Measurements from ENCODE around the gene KCNH6. TPM values are rescaled to one million over a fixed set of nuclear protein-coding genes. Genes with fewer than 3 reads are reported as not detected.

KCNH6 gene
- total RNA-seq, 1 experiment from 2014 or later = 1.6 TPM

- no peak overlapping the region for H2AK5ac ChIP-seq (ENCODE audit: insufficient read length, low read length)
- Mint-ChIP-seq H3K4me3 (no peak overlapping the region), H3K36me3 (ENCODE audit: insufficient read depth in 1 of 3, low read depth in 3 of 3) (no peaks in the 10 kb centered on the region), H3K4me1 (peaks cover 6% of the 10 kb centered on the region in 2 experiments; a peak in 3 of 4 replicates), H3K27me3 (ENCODE audit: low read depth) (no peaks in the 10 kb centered on the region; the same call in 1 of the 2 replicates), H3K27ac (no peak overlapping the region), H3K9me3 (no peaks in the 10 kb centered on the region)
- H3K4me2 ChIP-seq (ENCODE audit: insufficient read depth, insufficient read length, low read length) = no peak overlapping the region
- no peak overlapping the region for H2BK5ac ChIP-seq (ENCODE audit: insufficient read length, low read length)
- no peak overlapping the region for H2BK120ac ChIP-seq (ENCODE audit: low read depth, low read length, poor library complexity, severe bottlenecking)
- no peak overlapping the region for H4K8ac ChIP-seq (replicated peaks; ENCODE audit: insufficient read length, low read depth, low read length)
- H3K27me3 ChIP-seq (ENCODE audit: insufficient read depth, low read length) = no peaks in the 10 kb centered on the region
- no peak overlapping the region for H2BK20ac ChIP-seq (ENCODE audit: low read depth, low read length, poor library complexity, severe bottlenecking)
- H4K20me1 ChIP-seq (ENCODE audit: control insufficient read depth, insufficient read depth, insufficient read length) = no peaks in the 10 kb centered on the region
- no peaks in the 10 kb centered on the region for H3K9me3 ChIP-seq (ENCODE audit: control insufficient read depth, low read depth, low read length)
- H4K91ac ChIP-seq (ENCODE audit: insufficient read length, low read depth, low read length) = no peak overlapping the region
- no peak overlapping the region for H3K27ac ChIP-seq (ENCODE audit: insufficient read length, low read depth, low read length)
- no peaks in the 10 kb centered on the region for H3K79me2 ChIP-seq (ENCODE audit: insufficient read depth, low read length)
- no peak overlapping the region for H3K9ac ChIP-seq (ENCODE audit: extremely low read depth, insufficient read length, low read length)
- no peak overlapping the region for H3K23ac ChIP-seq (ENCODE audit: insufficient read length, low read depth, low read length)
- no peaks in the 10 kb centered on the region for H3K79me1 ChIP-seq (ENCODE audit: insufficient read depth, low read depth, low read length, poor library complexity, severe bottlenecking)
- no peaks in the 10 kb centered on the region for H3K4me1 ChIP-seq (ENCODE audit: insufficient read depth, low read length)
- no peak overlapping the region for H3T11ph ChIP-seq (ENCODE audit: low read length)
- no peak overlapping the region for H3K56ac ChIP-seq (ENCODE audit: insufficient read length, low read depth, low read length)
- H3K4ac ChIP-seq (ENCODE audit: low read depth, low read length) = no peak overlapping the region
- H3K23me2 ChIP-seq (ENCODE audit: insufficient read length, low read depth, low read length, poor library complexity, severe bottlenecking) = no peaks in the 10 kb centered on the region
- no peak overlapping the region for H4K5ac ChIP-seq (ENCODE audit: insufficient read length, low read depth, low read length)
- no CpG with 5 or more reads among the region's 11 CpGs for WGBS (ENCODE audit: extremely low coverage, insufficient read length, low lambda C conversion rate)
- H3K18ac ChIP-seq (ENCODE audit: insufficient read length, low read depth, low read length) = no peak overlapping the region
- no peak for TF ChIP-seq CTCF (conservative IDR thresholded peaks at IDR 0.05)
- H2BK15ac ChIP-seq (ENCODE audit: low read depth, low read length) = no peak overlapping the region
- H2AFZ ChIP-seq (ENCODE audit: low read length) = no peak overlapping the region
- DNase-seq = no peak
- H2BK12ac ChIP-seq (ENCODE audit: insufficient read length, low read depth, low read length) = no peak overlapping the region
- H3K14ac ChIP-seq (ENCODE audit: insufficient read depth, low read length) = no peak overlapping the region
Measured at GRCh38 chr17:63487014-63487339, 36.2 kb upstream of the KCNH6 start.

All from H9 (cell line).